22Rv1 (cell line): Measurements from ENCODE around the gene STK31.

ENCODE experiments used
- H3K27ac ChIP-seq: fragments of 450-650 bp; 2 replicates; pipeline ENCODE4 v1.5.1; 2017
- CTCF ChIP-seq: fragments of 450-650 bp; IDR thresholded peaks from 2 replicates; pipeline ENCODE4 v1.5.1; 2017; ENCODE audit warnings: mild to moderate bottlenecking
- ZFX ChIP-seq: fragments of 450-650 bp; IDR thresholded peaks from 2 replicates; pipeline ENCODE4 v1.6.1; 2017; ENCODE audit warnings: antibody characterized with exemption, borderline replicate concordance

STK31 gene

GRCh38 chr7:23693224-23693623 is 16.8 kb upstream of the STK31 start:
- H3K27ac ChIP-seq = no peak overlapping the region
- no peak for TF ChIP-seq ZFX

DNA sequence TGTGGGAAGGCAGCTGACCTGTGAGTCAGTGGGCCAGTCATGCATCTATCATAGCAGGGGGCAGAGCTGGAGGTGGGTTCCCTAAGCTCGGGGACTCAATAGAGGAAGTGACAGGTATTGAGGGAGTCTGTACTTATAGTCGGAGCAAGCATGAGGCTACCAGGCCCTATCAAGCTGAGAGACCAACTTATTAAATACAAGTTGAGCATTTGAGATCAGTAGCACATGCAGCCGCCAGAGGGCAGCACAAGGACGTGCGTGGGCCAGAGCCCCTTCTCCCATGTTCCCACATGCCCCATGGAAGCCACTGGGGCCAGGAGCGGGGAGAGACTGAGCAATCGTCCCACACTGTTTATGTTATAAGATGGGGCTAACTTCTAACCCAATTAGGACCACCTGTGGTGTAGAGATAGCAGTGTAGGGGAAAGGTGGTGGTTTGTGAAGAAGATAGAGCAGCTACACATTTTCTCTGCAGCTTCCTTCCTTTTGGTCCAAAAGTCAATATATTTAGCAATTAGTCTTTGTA is 13.0 kb upstream of the STK31 start:
- H3K27ac ChIP-seq = no peak overlapping the region
- TF ChIP-seq CTCF (peak; percentile 97), ZFX (no peak)

GRCh38 chr7:23698822-23699221 is 11.2 kb upstream of the STK31 start:
- no peak overlapping the region for H3K27ac ChIP-seq
- TF ChIP-seq CTCF (no peak), ZFX (no peak)

- TF ChIP-seq ZFX = no peak
- TF ChIP-seq CTCF = no peak
- no peak overlapping the region for H3K27ac ChIP-seq
Observed at GRCh38 chr7:23700046-23700445, 10.0 kb upstream of the STK31 start.

DNA sequence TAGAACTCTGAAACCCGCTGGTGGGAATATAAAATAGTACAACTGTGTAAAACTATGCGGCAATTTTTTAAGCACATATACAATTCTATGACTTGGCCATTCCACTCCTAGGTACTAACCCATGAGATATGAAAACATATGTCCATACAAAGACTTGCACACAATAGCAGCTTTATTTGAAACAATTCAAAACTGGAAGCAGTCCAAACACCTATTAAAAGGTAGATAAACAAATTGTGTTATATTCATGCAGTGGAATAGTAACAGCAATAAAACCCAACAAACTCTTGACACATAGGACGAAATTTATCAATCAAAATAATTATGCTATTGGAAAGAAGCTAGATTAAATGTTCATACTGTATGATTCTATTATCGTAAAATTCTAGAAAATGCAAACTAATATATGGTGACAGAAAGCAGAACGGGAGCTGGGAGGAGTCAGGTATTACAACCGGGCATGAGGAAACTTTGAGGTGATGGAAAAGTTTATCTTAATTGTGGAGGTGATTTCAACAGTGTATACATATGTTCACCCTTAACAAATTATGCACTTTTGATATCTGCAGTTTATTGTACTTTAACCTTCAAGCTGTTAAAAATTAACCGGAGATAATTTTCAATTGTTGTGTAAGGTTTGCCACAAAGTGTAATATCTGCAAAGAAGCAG is 803 bp upstream of the STK31 start:
- no peak overlapping the region for H3K27ac ChIP-seq
- TF ChIP-seq CTCF (no peak), ZFX (no peak)

GRCh38 chr7:23712368-23713284 is 2.6 kb downstream of the STK31 start:
- TF ChIP-seq CTCF (peak; percentile 81), ZFX (no peak)
- no peak overlapping the region for H3K27ac ChIP-seq

DNA sequence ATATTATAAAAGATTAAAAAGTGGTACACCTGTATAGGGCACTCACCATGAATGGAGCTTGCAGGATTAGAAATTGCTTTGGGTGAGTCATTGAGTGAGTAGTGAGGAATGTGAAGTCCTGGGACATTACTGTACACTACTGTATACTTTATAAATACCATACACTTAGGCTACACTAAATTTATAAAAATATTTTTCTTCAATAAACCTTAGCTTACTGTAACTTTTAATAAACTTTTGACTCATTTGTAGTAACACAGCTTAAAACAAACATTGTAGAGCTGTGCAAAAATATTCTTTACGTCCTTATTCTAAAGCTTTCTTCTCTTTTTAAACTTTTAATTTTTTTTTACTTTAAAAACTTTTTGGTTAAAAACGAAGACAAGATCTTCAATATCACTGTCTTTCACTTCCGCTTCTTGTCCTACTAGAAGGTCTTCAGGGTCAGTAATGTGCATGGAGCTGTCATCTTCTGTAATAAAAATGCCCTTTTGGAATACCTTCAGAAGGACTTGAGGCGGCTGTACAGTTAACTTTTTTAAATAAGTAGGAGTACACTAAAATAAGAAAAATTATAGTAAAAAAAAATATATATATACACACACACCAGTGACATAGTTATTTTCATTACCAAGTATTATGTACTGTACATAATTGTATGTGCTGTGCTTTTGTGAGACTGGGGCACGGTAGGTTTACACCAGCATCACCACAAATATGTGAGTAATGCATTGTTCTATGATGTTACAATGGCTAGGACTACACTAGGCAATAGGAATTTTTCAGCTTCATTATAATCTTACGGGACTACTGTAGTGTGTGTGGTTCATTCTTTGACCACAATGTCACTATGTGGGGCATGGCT is 3.5 kb downstream of the STK31 start:
- H3K27ac ChIP-seq = no peak overlapping the region
- TF ChIP-seq ZFX = no peak
- no peak for TF ChIP-seq CTCF
